SU-DHL-6 (cell line): Measurements from ENCODE around the gene ACSL5.

Source experiments
- EZH2phosphoT487 ChIP-seq: fragments of 200-600 bp; sonication (generic), shearing (Covaris generic); conservative IDR thresholded peaks from 2 replicates; pipeline ENCODE4 v1.6.1; 2018; ENCODE audit warnings: mild to moderate bottlenecking, antibody characterized with exemption, low read length, moderate library complexity, mixed read lengths
- TF ChIP-seq, protein P1 (sequence below): fragments of 200-600 bp; sonication (generic); IDR thresholded peaks from one replicate; pipeline ENCODE4 v1.5.1; 2017; ENCODE audit warnings: antibody characterized with exemption, mild to moderate bottlenecking, low read length, moderate library complexity; ENCODE audit not compliant: insufficient read depth, poor library complexity, severe bottlenecking

DNA sequence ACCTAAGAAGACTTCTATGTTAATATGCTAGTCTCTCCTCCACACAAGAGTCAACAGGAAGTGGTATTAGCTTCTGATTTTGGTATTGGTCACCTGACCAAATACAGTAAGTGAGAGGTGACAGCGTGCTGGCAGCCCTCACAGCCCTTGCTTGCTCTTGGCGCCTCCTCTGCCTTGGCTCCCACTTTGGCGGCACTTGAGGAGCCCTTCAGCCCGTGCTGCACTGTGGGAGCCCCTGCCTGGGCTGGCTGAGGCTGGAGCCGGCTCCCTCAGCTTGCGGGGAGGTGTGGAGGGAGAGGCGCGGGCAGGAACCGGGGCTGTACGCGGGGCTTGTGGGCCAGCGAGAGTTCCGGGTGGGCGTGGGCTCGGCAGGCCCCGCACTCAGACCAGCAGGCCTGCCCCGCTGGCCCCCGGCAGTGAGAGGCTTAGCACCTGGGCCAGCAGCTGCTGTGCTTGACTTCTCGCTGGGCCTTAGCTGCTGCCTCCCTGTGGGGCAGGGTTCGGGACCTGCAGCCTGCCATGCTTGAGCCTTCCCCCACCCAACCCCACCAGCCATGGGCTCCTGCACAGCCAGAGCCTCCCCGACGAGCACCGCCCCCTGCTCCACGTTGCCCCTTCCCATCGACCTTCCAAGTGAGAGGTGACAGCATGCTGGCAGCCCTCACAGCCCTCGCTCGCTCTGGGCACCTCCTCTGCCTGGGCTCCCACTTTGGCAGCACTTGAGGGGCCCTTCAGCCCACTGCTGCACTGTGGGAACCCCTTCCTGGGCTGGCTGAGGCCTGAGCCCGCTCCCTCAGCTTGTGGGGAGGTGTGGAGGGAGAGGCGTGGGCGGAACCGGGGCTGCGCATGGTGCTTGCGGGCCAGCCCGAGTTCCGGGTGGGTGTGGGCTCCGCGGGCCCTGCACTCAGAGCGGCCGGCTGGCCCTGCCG, 4.2 kb upstream of the ACSL5 start:
- TF ChIP-seq, protein P1, sequence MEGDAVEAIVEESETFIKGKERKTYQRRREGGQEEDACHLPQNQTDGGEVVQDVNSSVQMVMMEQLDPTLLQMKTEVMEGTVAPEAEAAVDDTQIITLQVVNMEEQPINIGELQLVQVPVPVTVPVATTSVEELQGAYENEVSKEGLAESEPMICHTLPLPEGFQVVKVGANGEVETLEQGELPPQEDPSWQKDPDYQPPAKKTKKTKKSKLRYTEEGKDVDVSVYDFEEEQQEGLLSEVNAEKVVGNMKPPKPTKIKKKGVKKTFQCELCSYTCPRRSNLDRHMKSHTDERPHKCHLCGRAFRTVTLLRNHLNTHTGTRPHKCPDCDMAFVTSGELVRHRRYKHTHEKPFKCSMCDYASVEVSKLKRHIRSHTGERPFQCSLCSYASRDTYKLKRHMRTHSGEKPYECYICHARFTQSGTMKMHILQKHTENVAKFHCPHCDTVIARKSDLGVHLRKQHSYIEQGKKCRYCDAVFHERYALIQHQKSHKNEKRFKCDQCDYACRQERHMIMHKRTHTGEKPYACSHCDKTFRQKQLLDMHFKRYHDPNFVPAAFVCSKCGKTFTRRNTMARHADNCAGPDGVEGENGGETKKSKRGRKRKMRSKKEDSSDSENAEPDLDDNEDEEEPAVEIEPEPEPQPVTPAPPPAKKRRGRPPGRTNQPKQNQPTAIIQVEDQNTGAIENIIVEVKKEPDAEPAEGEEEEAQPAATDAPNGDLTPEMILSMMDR: no peak
- no peak for TF ChIP-seq EZH2phosphoT487
